Eye (tissue), 1 donor: ENCODE measurements around the gene IQSEC3.
"Not testable (repeated sequence)": the region's sequence is repeated elsewhere in the genome, so short reads cannot be mapped to it uniquely, and the experiment has no call there.

ENCODE experiments used
- DNase-seq: peaks from one replicate; pipeline ENCODE4 v3.0.0-alpha.2; 2015

Gene IQSEC3

DNA sequence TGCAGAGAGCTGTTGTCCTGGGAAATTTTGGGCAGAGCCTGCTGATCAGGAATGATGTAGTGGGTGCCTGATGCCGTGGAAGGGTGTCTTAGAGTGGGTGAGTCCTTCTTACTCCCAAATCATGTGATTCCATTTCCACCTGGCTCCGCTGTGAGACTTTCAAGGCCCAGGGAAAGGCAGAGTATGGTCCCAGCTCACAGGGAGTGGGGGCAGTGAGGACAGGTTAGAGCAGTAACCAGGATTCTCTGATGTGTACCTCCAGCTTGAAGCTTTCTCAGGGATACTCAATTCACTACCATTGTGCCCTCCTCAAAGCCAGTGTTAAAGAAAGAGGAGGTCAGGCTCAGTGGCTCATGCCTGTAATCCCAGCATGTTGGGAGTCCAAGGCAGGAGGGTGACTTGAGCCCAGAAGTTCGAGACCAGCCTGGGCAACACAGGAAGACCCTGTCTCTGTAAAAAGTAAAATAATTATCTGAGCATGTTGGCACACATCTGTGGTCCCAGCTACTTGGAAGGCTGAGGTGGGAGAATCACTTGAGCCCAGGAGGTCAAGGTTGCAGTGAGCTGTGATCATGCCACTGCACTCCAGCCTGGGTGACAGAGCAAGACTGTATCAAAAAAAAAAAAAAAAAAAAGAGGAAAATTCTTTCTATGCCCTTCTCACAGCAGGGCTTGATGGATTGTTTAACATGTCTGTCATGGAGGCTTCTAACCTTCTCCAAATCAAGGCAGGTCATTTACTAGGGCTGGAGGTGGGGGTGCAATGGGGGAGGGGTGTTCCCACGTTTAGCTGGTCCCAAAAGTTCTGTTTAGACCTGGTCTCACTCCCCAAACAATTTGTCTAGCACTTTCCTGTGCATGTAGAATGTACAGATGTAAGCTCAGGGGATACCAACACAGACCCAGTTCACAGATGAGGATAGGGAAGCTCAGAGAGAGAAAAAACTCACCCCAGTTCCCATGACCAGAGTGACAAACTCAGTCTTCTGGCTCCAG is 12.5 kb upstream of the IQSEC3 start:
- no peak for DNase-seq

DNA sequence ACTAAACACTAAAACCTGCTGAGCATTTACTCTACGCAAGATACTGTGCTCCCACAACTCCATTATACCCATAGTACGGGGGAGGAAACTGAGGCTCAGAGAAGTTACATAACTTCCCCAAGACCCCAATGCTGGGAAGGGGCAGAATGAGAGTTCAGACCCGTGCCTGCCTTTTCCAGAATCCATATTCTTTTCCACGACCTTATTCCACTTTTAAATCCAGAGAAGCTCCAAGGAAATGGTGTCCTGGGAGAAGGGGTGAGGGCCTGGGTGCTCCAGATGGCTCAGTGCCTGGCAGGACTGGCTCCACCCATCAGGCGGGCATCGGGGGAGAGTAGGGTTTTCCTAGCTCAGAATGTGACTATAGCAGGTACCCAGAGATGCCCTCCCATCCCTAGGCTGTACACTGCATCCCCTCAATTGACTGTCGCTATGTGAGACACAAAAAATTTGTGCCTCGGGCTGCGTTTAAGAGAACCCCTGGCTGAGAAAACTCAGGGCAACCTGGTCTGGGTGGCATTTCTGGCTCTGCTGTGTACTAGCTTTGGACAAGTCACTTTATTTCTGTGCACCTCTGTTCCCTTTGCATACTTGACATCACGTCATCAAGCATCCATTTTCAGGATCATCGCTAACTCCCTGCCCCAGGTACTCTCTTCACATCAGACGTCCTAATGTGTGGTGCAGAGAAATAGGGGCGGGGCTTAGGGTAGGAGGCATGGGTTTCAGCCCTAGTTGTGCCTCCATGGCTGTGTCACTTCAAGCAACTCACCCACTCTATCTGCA is 11.6 kb upstream of the IQSEC3 start:
- DNase-seq, result no peak

GRCh38 chr12:56683-57346 is 9.8 kb upstream of the IQSEC3 start:
- no peak for DNase-seq

GRCh38 chr12:57539-57938 is 9.0 kb upstream of the IQSEC3 start:
- DNase-seq, result no peak

DNA sequence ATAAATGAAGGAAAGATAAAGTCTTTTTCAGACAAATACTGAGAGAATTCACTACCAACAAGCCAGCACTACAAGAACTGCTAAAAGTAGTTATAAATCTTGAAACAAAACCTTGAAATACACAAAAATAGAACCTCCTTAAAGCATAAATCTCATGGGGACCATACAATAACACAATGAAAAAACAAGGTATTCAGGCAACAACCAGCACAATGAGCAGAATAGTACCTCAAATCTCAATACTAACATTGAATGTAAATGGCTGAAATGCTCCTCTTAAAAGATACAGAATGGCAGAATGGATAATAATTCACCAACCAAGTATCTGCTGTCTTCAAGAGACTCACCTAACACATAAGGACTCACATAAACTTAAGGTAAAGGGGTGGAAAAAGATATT is 7.7 kb upstream of the IQSEC3 start:
- no peak for DNase-seq

DNA sequence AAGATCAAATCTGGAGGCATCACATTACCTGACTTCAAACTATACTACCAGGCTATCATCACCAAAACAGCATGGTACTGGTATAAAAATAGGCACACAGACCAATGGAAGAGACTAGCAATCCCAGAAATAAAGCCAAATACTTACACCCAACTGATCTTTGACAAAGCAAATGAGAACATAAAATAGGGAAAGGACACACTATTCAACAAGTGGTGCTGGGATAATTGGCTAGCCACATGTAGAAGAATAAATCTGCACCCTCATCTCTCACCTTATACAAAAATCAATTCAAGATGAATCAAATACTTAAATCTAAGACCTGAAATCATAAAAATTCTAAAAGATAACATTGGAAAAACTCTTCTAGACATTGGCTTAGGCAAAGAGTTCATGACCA is 4.7 kb upstream of the IQSEC3 start:
- not testable (repeated sequence) for DNase-seq

DNA sequence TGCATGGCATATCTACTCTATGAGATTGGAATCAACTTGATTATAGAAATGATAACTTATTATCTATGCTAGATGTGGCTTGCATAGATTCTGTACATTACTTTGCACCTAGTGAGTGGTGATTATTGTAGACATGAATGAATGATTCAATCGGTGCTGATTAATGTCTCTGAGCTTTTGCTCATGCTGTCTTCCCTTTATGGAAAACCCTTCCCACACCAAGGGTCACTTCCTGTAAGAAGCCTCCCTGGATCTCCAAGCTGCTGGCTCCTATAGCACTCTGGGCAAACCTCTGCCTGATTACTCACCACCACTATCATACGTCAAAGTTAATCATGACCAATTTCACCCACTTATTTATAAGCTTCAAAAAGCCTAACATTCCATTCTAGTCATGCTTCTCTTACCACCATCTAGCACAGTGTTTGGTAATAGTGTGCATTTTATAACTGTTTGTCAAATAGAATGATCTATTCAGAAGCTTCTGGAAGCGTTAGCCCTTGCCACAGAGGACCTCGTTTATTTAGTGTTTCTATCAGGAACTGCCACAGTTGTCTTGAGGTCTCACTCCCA is 990 bp upstream of the IQSEC3 start:
- DNase-seq, result not testable (repeated sequence)

- DNase-seq, result peak; percentile 82
These were observed 376 bp downstream of the IQSEC3 start for GRCh38 chr12:66782-67504.

DNA sequence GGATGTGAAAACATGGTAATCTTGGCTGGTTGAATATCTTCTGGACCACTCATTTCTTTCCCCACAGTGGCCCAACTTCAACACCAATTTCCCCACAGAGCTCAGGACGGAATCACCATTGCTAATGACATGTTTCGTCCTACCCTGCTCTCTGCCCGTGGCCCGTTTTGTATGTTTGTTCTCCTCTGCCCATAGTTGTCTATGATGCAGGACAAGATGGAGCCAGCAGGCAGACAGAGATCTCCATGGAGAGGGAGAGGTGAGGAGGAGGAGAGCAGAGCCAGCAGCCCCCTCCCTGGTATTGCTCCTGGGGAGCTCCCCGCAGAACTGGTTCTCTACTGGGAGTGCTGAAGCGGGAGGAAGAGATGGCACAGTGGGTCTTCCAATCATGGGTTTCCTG is 3.1 kb downstream of the IQSEC3 start:
- DNase-seq, result not testable (repeated sequence)

- DNase-seq, result not testable (repeated sequence)
These were observed 4.0 kb downstream of the IQSEC3 start for GRCh38 chr12:70541-70940.

- not testable (repeated sequence) for DNase-seq
These were observed 5.5 kb downstream of the IQSEC3 start for GRCh38 chr12:72018-72417.

DNA sequence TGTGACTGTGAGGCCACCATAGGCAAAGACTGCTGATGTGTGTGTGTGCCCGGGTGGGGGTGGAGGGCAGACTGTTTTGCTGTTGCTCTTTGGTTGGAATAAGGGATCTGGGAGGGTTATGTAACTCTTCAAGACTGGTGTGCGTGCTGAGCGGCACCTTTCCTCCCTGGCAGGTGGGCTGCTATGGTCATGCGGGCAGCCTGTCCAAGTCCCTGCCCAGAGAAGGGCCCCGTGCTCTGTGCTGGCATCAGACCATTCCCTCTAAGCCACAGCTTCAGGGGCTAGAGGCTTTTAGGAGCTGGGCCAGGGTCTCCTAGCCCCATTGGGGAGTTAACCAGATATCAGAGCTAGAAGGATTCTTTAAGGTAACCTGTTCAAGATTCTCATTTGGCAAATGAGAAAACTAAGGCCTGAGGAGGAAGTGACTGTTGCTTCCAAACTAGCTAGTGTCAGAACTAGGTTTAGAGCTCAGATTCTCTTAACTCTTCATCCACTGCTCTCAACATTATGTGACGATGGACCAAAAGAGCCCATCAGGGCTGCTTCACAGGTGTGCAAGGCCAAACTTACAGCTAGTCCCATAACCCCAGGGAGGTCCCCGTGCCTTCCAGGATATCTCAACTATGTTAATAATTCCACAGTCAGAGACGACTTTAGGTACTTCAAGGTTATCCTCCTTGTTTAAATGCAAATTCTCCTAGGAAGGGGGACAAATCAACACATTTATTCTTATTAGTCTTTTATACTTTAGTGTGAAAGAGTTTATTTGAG is 8.0 kb downstream of the IQSEC3 start:
- DNase-seq, result not testable (repeated sequence)

GRCh38 chr12:75541-75940 is 9.0 kb downstream of the IQSEC3 start:
- DNase-seq, result not testable (repeated sequence)

- DNase-seq, result not testable (repeated sequence)
These were observed 9.5 kb downstream of the IQSEC3 start for GRCh38 chr12:76102-76501.

- not testable (repeated sequence) for DNase-seq
These were observed 10.0 kb downstream of the IQSEC3 start for GRCh38 chr12:76551-76950.

GRCh38 chr12:77101-77719 is 10.6 kb downstream of the IQSEC3 start:
- DNase-seq, result not testable (repeated sequence)

- DNase-seq, result not testable (repeated sequence)
These were observed 11.3 kb downstream of the IQSEC3 start for GRCh38 chr12:77769-78383.

- DNase-seq, result no peak
These were observed 12.4 kb downstream of the IQSEC3 start for GRCh38 chr12:78981-79380.

- DNase-seq, result no peak
These were observed 14.2 kb downstream of the IQSEC3 start for GRCh38 chr12:80681-81190.

DNA sequence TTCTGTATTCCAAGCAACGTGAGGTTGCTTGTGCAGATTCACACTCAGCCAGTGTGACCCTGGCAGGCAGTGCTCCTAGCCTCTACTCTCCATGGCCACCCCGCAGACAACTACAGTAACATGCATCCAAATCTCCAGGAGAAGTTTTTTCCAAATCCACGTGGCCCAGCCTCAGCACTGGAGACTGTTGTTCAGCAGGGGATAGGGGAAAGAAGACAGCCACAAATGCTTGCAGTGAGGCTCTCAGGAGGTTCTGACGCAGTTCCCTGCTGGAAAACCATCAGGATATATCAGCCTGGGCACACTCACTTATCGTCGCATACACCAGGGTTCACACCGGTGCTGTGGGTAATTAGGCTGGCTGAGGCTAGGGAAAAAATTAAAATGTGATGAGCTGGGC is 16.2 kb downstream of the IQSEC3 start:
- DNase-seq, result no peak
